Nephron progenitor cell (in vitro differentiated cells): ENCODE measurements around the gene KIF1C.
A peak's percentile ranks its signal among the peaks of the same experiment; 100 is the strongest.

ENCODE experiments used
- DNase-seq: peaks from one replicate; pipeline ENCODE4 v3.0.0; 2021
- H3K27ac Mint-ChIP-seq: 2 replicates; pipeline ENCODE4 v1.8.0; 2021; ENCODE audit warnings: mild to moderate bottlenecking, moderate library complexity, mixed read lengths
- H3K27me3 Mint-ChIP-seq: 2 replicates; pipeline ENCODE4 v1.8.0; 2021; ENCODE audit warnings: mild to moderate bottlenecking, low read depth, mixed read lengths; ENCODE audit not compliant: poor library complexity
- H3K36me3 Mint-ChIP-seq: 2 replicates; pipeline ENCODE4 v1.8.0; 2021; ENCODE audit warnings: low read depth, mixed read lengths
- H3K4me1 Mint-ChIP-seq: 2 replicates; pipeline ENCODE4 v1.8.0; 2021; ENCODE audit warnings: mixed read lengths
- H3K4me3 Mint-ChIP-seq: 2 replicates; pipeline ENCODE4 v1.8.0; 2021; ENCODE audit warnings: mild to moderate bottlenecking, moderate library complexity, mixed read lengths
- H3K9me3 Mint-ChIP-seq: 2 replicates; pipeline ENCODE4 v1.8.0; 2021; ENCODE audit warnings: mild to moderate bottlenecking, moderate library complexity, mixed read lengths
- CTCF ChIP-seq: fragments of 200-600 bp; sonication (generic); IDR thresholded peaks from 2 replicates; pipeline ENCODE4 v1.5.0; 2021; ENCODE audit warnings: antibody characterized with exemption

The KIF1C gene

DNA sequence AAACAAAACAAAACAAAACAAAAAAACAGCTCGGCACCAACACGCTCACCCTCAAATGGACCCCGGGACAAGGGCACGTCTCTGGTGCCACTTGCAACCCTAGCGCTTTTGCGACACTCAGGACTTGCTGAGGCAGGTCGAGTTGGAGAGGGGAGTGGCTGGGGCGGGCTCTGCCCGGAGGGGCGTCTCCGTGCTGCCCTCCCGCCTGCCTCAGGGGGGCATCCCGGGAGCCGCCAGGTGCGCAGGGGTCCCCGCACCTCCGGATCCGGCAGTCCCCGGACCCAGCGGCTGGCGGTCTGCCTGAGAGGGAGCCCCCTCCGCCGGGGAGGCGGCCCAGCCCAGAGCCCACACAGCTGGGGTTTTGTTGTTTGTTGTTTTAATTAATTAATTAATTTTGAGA, 37.6 kb downstream of the KIF1C start, which contains the start of gene SLC52A1:
TSS of gene SLC52A1 (minus strand) at position 112 of the 400 bp plus-strand sequence. CDS start 820 bp downstream, outside the sequence.
- Mint-ChIP-seq H3K27me3 (peaks cover 69% of the 10 kb centered on the region), H3K4me3 (peak within 1 kb of the TSS; percentile 5)

DNA sequence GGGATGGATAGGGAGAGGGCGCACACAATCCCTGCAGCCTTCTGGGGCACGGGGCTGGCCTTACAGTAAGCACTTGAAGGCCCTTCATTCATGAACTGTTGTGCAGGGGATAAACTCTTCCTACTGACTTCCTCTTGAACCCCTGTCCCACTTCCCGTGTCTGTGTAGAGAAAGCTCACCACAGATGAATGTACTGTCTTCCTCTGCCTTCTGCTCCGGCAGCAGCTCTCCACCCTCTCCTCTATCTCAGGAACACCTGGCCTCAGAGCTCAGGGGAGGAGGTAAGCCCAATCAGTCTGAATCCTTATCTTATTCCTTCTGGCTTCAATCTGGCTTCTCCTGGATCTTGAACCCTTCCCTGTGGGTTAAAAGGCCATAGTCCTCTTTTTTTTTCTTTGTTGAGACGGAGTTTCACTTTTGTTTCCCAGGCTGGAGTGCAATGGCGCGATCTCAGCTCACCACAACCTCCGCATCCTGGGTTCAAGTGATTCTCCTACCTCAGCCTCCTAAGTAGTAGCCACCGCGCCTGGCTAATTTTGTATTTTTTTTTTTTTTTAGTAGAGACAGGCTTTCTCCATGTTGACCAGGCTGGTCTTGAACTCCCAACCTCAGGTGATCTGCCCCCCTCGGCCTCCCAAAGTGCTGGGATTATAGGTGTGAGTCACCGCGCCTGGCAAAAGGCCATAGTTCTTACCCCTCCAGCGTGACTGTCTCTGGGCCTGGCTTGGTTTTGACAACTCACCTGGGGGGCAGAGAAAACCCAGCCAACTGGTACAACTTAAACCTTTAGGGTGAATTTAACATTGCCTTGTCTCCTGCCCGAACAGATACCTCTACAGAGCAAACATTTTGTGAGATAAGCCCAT, 44.6 kb downstream of the KIF1C start:
- H3K4me3 Mint-ChIP-seq, result no peak overlapping the region
- no peak for DNase-seq
- peaks cover 31% of the 10 kb centered on the region for H3K27me3 Mint-ChIP-seq
- no peak overlapping the region for H3K27ac Mint-ChIP-seq
- no peaks in the 10 kb centered on the region for H3K4me1 Mint-ChIP-seq
- H3K36me3 Mint-ChIP-seq, result no peaks in the 10 kb centered on the region
- peaks cover 18% of the 10 kb centered on the region for H3K9me3 Mint-ChIP-seq
- no peak for TF ChIP-seq CTCF

More for the DNA sequence above, 37.6 kb downstream of the KIF1C start, which contains the start of gene SLC52A1:
- no peak for TF ChIP-seq CTCF
- Mint-ChIP-seq H3K9me3 (peaks cover 6% of the 10 kb centered on the region), H3K36me3 (no peaks in the 10 kb centered on the region), H3K27ac (no peak within 1 kb of the TSS), H3K4me1 (peaks cover 5% of the 10 kb centered on the region)
- DNase-seq, result no peak

GRCh38 chr17:5043524-5043923, 45.8 kb downstream of the KIF1C start:
- Mint-ChIP-seq H3K4me3 (no peak overlapping the region), H3K9me3 (peaks cover 18% of the 10 kb centered on the region), H3K27ac (no peak overlapping the region), H3K4me1 (no peaks in the 10 kb centered on the region), H3K36me3 (no peaks in the 10 kb centered on the region), H3K27me3 (peaks cover 30% of the 10 kb centered on the region)
- DNase-seq, result no peak
- no peak for TF ChIP-seq CTCF

GRCh38 chr17:5044630-5045029, 46.9 kb downstream of the KIF1C start:
- Mint-ChIP-seq H3K36me3 (no peaks in the 10 kb centered on the region), H3K27me3 (peaks cover 27% of the 10 kb centered on the region), H3K27ac (no peak overlapping the region), H3K9me3 (peaks cover 17% of the 10 kb centered on the region), H3K4me1 (peaks cover 3% of the 10 kb centered on the region), H3K4me3 (no peak overlapping the region)
- TF ChIP-seq CTCF, result no peak
- no peak for DNase-seq

- Mint-ChIP-seq H3K36me3 (no peaks in the 10 kb centered on the region), H3K27me3 (peaks cover 18% of the 10 kb centered on the region), H3K4me1 (peaks cover 7% of the 10 kb centered on the region), H3K9me3 (peaks cover 10% of the 10 kb centered on the region), H3K4me3 (no peak overlapping the region), H3K27ac (no peak overlapping the region)
- DNase-seq, result no peak
- no peak for TF ChIP-seq CTCF
Observed at GRCh38 chr17:5045496-5045895, 47.7 kb downstream of the KIF1C start.

GRCh38 chr17:5047446-5047845, 49.7 kb downstream of the KIF1C start:
- Mint-ChIP-seq H3K4me1 (peaks cover 7% of the 10 kb centered on the region), H3K9me3 (peaks cover 3% of the 10 kb centered on the region), H3K27me3 (peaks cover 17% of the 10 kb centered on the region), H3K27ac (peak overlapping the region; percentile 17), H3K4me3 (no peak overlapping the region), H3K36me3 (no peaks in the 10 kb centered on the region)
- DNase-seq, result no peak
- no peak for TF ChIP-seq CTCF
